ENCODE results near the gene RGS12.

DNA sequence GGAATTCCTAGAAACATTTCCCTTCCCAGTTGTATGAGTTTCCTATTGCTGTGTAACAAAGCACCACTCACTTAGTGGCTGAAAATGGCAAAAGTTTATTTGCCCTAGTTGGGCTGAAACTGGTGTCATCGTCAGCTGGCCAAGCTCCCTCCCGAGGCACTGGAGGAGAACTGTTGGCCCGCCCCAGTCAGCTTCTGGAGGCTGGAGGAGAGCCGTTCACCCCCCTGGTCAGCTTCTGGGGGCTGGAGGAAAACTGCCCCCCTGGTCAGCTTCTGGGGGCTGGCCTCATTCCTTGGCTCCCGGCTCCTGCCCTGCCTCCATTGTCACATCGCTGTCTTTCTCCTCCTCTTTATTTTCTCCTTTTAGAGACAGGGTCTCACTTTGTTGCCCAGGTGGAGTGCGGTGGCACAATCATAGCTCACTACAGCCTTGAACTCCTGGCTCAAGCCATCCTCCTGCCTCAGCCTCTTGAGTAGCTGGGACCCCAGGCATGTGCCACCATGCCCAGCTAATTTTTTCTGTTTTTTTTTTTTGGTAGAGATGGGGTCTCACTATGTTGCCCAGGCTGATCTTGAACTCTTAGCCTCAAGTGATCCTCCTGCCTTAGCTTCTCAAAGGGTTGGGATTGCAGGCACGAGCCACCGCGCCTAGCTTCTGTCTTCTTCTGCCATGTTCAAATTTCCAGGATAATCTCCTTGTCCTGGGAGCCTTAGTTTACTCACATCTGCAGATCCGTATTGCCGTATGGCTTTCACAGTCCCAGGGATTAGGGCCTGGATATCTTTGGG is 3.2 kb downstream of the RGS12 start:
- no peak for TF ChIP-seq EZH2 (IDR thresholded peaks at IDR 0.05)
- TF ChIP-seq POLR2AphosphoS5 (IDR thresholded peaks at IDR 0.05; ENCODE audit: borderline replicate concordance, low read depth, low read length), result no peak
- TF ChIP-seq FOXP2 (optimal IDR thresholded peaks at IDR 0.05; ENCODE audit: control extremely low read depth, extremely low read length, insufficient read depth), result no peak

Data from SK-N-MC (cell line).